RPMI7951 (cell line): ENCODE measurements around the gene CD1D. TPM values are rescaled to one million over a fixed set of nuclear protein-coding genes. Genes with fewer than 3 reads are reported as not detected.
"Not testable (repeated sequence)": the region's sequence is repeated elsewhere in the genome, so short reads cannot be mapped to it uniquely, and the experiment has no call there.

Experiments
- DNase-seq: peaks from one replicate; pipeline ENCODE4 v3.0.0-alpha.2; 2012; ENCODE audit warnings: low read depth
- total RNA-seq: library from RNA; depleted of rRNA; stranded (reverse); fragments of >200 nt; shearing (Covaris generic); gene quantifications from 2 replicates; pipeline ENCODE4 v1.2.3, GENCODE V29; 2014

The CD1D gene
- total RNA-seq, 1 experiment from 2014 or later, result 0.36 TPM

GRCh38 chr1:158176399-158176798 lies 4.3 kb upstream of the CD1D start:
- no peak for DNase-seq

- peak; percentile 10 for DNase-seq
Measured at GRCh38 chr1:158176849-158177699, 3.6 kb upstream of the CD1D start.

GRCh38 chr1:158177700-158178450 lies 2.8 kb upstream of the CD1D start:
- DNase-seq, result peak; percentile 86

GRCh38 chr1:158179301-158180041 lies 1.2 kb upstream of the CD1D start:
- no peak for DNase-seq

- no peak for DNase-seq
Measured at GRCh38 chr1:158181577-158181922, 855 bp downstream of the CD1D start.

GRCh38 chr1:158185770-158186169 lies 5.1 kb downstream of the CD1D start:
- DNase-seq, result no peak

- DNase-seq, result peak; percentile 11
Measured at GRCh38 chr1:158186180-158186579, 5.5 kb downstream of the CD1D start.

GRCh38 chr1:158188611-158189010 lies 7.9 kb downstream of the CD1D start:
- no peak for DNase-seq

GRCh38 chr1:158189624-158190023 lies 8.9 kb downstream of the CD1D start:
- DNase-seq, result no peak

GRCh38 chr1:158191299-158191698 lies 10.6 kb downstream of the CD1D start:
- DNase-seq, result no peak

GRCh38 chr1:158196461-158196860 lies 15.8 kb downstream of the CD1D start:
- DNase-seq, result no peak

GRCh38 chr1:158199849-158200248 lies 19.2 kb downstream of the CD1D start:
- peak; percentile 9 for DNase-seq

- no peak for DNase-seq
Measured at GRCh38 chr1:158200527-158200926, 19.8 kb downstream of the CD1D start.

GRCh38 chr1:158203693-158204457 lies 23.2 kb downstream of the CD1D start:
- DNase-seq, result peak; percentile 60

GRCh38 chr1:158204458-158204827 lies 23.7 kb downstream of the CD1D start:
- no peak for DNase-seq

GRCh38 chr1:158208586-158209116 lies 28.0 kb downstream of the CD1D start:
- DNase-seq, result no peak

GRCh38 chr1:158212320-158212719 lies 31.6 kb downstream of the CD1D start:
- no peak for DNase-seq

- not testable (repeated sequence) for DNase-seq
Measured at GRCh38 chr1:158223445-158223844, 42.8 kb downstream of the CD1D start.

GRCh38 chr1:158227904-158228623 lies 47.4 kb downstream of the CD1D start:
- DNase-seq, result no peak
